HG03196 (cell line): Measurements from ENCODE around the gene OXCT2.
"Not testable (repeated sequence)": the region's sequence is repeated elsewhere in the genome, so short reads cannot be mapped to it uniquely, and the experiment has no call there.

Experiments
- ATAC-seq: cut with Tn5 transposase; IDR thresholded peaks from one replicate; pipeline ENCODE4 v1.9.1; 2021; ENCODE audit not compliant: unreplicated experiment

The OXCT2 gene

GRCh38 chr1:39787964-39788363 is 16.8 kb upstream of the OXCT2 start:
- ATAC-seq, result not testable (repeated sequence)

GRCh38 chr1:39787468-39787867 is 16.3 kb upstream of the OXCT2 start:
- ATAC-seq, result no peak

- ATAC-seq, result not testable (repeated sequence)
These were observed 15.9 kb upstream of the OXCT2 start for GRCh38 chr1:39787108-39787375.

DNA sequence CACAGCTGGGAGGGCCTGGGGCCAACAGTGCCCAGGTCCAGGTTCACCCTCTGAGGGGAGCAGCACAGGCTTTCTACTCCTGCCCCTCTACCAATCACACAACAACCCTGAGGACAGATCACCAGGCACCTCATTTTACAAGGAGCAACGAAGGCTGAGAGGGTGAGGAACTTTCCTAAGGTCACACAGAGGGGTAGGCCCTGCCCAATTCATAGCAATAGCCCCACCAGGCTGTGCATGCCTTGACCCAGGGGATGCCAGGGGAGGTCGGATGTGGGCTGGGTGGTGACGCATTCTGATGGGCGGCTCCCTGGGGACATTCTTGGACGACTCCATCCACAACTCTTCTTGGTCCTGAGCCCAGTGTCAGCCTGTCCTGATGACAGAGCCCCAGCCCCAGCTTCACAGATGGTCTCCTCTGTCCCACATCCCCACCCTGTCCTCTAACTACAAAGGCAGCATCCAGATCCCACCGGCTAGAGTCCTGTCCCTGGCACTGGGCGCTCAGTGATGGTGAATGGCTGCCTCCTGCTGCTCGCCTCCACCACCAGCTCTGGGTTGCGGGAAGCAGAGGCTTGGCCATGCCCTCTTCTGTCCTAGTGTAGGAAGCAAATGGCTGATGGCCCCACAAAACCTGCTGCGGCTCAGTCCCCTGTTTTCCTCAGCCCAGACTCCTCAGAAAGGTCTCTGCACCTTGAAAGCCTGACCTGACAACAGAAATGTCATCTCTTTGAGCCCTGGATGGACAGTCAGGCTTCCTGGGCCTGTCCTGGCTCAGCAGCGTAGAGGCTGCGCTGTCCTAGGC is 15.4 kb upstream of the OXCT2 start:
- ATAC-seq, result not testable (repeated sequence)

- not testable (repeated sequence) for ATAC-seq
These were observed 11.5 kb upstream of the OXCT2 start for GRCh38 chr1:39782685-39783084.

DNA sequence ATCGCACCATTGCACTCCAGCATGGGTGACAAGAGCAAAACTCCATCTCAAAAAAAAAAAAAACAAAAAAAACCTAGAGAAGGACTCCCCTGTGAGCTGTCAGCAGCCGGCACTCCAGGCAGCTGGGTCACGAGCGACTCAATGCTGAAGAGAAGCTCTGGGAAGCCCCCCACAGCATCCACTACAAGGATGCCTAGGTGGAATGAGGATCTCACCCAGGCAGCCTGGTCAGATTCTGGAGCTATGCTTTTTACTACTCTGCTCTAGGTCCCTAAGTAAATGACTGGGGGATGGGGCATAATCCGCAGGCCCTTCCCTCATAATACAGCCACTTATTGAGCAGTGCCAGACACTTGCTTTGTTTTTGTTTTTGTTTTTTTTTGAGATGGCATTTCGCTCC is 11.0 kb upstream of the OXCT2 start:
- ATAC-seq, result no peak

DNA sequence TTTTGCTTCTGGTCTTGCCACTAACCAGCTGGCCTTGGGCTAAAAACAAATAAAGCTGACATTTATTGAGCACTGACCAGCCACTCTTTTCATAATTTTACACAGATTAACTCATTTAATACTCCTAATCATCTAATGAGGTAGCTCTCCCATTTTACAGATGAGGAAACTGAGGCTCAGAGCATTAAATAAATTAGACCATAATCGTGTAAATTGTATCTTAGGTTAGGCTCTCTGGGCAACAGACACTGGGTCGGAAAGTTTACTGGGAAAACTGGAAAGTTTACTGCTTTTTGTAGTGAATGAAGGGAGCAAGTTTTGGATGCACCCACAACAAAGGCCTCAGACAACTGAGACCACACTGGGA is 10.2 kb upstream of the OXCT2 start:
- ATAC-seq, result no peak

DNA sequence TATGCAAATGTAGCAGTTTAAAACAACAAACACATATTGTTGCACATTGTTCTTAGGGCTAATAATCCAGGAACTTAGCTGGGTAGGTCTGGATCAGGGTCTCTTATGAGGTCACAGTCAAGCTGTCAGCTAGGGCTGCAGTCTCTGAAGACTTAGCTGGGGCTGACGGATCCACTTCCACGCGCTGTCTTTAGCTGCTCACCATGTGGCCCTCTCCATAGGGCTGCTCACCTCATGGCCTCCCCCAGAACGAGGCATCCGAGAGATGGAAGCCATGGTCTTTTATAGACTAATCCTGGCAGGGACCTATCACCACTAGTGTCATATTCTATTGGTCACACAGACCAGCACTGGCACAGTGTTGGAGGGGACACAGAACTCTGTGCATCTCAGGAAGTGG is 8.7 kb upstream of the OXCT2 start:
- no peak for ATAC-seq

DNA sequence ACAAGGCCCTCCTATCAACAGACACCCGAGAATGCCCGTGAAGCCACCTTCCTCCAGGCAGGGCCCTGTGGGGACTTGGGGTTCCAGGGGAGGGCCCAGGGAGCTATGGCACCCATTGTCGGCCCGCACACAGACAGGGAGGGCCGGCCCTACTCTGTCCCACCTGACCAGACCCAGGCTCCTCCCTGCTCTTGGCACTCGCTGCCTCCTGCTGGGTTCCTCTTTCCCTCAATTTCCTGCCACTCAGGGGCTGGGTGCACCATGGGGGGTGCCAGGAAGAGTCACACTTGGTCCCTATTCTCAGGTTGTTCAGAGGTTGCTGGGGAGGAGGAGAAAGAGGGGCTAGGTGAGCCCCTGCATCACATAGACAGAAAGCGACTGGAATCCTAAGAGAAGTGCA is 8.0 kb upstream of the OXCT2 start:
- no peak for ATAC-seq

- ATAC-seq, result not testable (repeated sequence)
These were observed 7.4 kb upstream of the OXCT2 start for GRCh38 chr1:39778463-39779099.

DNA sequence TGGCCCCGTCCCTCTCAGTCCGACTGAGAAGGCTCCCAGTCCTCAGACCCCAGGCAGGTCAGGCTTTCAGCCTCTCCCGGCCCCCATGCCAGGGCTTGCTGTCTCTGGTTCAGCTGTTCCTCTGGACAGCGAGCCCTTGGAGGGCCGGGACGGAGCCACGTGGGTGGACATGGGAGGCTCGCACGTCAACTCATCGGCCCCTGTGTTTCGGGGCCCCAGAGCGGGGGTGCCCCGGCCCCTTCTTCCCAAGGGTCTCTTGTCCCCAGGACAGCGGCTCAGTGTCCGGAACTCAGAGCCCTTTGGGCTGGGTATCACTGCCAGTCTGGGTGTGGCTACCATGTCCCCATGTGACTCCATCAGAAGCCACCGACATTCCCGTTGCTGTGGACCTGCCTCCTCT is 6.7 kb upstream of the OXCT2 start:
- ATAC-seq, result not testable (repeated sequence)

GRCh38 chr1:39777306-39777705 is 6.2 kb upstream of the OXCT2 start:
- no peak for ATAC-seq

- no peak for ATAC-seq
These were observed 5.7 kb upstream of the OXCT2 start for GRCh38 chr1:39776886-39777285.

DNA sequence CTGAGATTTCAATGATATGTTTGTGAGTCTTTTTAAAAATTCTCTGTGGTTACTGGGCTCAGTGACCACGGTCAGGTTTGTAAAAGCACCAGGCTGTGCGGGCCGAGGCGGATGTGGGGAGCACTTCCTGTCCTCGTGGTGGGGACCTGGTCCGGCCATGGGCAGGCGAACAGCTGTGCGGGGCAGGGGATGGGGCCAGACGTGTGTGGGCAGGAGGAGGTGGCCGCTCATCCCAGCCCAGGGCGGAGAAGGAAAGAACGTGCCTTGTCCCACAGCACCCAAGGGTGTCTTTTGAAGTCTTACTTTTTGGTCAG is 5.2 kb upstream of the OXCT2 start:
- no peak for ATAC-seq

GRCh38 chr1:39775676-39776399 is 4.7 kb upstream of the OXCT2 start:
- not testable (repeated sequence) for ATAC-seq

DNA sequence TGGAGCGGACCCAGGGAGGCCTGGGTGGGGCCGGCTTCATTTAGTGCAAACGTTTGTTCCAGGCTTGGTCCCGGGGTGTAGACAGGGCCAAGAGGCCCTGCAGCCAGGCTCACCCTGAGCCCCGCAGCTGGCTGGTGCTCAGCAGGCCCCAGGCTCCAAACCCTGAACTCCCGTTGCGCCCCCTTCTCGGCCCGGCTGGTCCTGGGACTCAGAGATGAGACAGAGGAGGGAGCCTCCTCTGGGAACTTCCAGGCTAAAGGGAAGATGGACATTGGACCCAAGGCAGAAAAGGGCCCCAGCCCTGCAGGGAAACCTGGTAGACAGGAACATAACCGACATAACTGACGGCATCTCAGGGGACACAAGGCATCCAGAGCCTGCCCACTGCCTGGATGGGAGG is 4.0 kb upstream of the OXCT2 start:
- not testable (repeated sequence) for ATAC-seq

DNA sequence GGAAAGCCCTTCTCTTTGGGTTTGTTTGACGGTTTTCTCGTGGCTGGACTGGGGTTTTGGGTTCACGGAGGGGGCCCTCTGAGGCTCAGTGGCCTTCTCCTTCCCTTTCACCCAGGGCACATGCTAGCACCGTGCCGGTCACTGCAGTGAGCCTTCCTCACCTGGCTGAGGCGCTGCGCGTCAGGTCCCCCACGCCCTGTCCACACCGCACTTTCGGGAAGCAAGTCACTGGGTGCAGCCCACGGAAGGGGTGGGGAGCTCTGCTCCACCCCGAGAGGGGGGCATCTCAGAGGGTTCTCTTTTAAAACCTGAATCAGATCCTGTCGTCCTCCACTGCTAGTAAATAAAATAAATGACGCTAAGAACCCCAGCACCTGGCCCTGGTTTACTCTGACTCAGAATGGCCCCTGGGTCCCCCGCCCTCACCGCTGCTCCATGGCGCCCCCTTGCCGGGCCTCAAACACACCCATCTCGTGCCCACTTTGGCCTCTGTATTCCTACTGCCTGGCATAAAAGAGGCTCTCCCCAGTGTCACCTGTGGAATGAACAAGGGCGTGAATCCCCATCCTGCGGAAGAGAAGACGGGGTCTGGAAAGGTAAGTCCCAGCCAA is 2.3 kb upstream of the OXCT2 start:
- not testable (repeated sequence) for ATAC-seq

DNA sequence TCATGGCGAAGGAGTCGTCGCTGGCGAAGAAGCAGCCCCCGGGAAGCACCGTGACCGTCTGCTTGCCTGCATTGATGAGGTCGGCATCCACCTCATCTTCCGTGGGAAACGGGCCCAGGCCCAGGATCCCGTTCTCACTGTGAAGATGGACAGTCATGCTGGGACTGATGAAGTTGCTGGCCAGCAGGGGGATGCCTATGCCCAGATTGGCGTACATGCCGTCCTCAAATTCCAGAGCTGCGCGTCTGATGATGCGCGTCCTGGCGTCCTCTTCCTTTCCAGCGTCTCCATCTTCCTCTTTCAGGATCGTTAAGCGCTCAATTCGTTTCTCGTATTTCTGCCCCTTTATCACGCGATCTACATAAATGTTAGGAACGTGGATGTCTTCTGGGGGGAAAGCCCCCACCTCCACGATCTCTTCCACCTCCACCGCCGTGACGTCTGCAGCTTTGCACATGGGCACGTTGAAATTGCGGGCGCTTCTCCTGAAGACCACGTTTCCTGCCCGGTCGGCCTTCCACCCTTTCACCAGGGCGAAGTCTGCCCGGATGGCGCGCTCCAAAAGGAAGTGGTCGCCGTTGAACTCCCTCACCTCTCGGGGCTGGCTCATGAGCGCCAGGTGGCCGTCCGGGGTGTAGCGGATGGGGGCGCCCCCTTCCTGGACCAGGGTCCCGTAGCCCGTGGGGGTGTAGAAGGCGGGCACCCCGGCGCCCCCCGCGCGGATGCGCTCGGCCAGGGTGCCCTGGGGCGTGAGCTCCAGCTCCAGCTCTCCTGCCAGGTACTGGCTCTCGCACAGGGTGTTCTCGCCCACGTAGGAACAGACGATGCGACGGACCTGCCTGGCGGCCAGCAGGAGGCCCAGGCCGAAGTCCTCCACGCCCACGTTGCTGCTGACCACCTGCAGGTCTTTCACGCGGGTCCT is 787 bp downstream of the OXCT2 start:
- not testable (repeated sequence) for ATAC-seq

DNA sequence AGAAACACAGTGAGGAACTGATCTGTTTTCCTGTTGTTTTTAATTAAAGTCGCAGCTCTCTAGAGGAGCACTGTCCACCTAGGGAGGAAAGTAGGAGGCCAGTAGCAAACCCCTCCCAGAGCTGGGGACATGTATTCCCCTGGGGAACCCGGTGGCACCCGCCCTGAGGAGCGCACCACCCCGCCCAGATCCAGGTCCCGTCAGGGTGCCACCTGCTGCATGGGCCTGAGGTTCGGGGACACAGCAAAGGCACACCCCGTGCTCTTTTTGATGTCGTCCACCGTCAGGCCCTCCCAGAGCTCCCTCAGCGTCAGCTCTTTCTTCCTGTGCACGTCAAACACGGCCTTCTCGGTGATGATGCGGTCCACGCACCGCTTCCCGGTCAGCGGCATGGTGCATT is 1.6 kb downstream of the OXCT2 start:
- not testable (repeated sequence) for ATAC-seq

DNA sequence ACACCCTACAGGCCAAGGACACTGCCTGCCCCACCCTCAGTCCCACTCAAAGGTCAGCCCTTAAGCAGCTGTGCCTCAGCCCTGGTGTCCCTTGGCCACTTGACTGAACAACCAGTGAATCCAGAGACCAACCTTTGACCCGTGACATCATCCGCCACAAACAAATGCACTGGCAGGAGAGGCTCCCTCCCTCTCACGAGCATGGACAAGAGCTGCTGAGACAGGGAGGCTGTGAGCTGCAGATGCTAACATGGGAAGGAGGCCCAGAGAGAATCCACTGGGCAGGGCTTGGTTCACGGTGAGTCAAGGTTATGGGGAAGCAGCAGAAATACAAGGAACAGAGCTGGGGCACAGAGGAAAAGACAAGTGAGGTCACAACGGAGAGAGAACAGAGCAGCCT is 4.7 kb downstream of the OXCT2 start:
- not testable (repeated sequence) for ATAC-seq

GRCh38 chr1:39764512-39764911 is 6.6 kb downstream of the OXCT2 start:
- not testable (repeated sequence) for ATAC-seq
